Left renal cortex interstitium (tissue), 4 donors: ENCODE data around the gene CYP21A2. TPM values are rescaled to one million over a fixed set of nuclear protein-coding genes. Genes with fewer than 3 reads are reported as not detected.

Source experiments
- DNase-seq, 4 donors: peaks; one replicate each; pipeline ENCODE4 v3.0.0-alpha.2; 2013; ENCODE audit warnings: low read depth in 4 of 4, low spot score in 2 of 4, missing footprints in 1 of 4
- polyA plus RNA-seq, 4 donors: library from polyadenylated mRNA; unstranded; fragments of 120-200 nt; gene quantifications; one replicate each; pipeline ENCODE4 v1.2.1, GENCODE V29; 2013; ENCODE audit not compliant: insufficient read length in 4 of 4

The CYP21A2 gene
- polyA plus RNA-seq, 4 donors: 0.61 to 1.4 (median 1.1) TPM

DNA sequence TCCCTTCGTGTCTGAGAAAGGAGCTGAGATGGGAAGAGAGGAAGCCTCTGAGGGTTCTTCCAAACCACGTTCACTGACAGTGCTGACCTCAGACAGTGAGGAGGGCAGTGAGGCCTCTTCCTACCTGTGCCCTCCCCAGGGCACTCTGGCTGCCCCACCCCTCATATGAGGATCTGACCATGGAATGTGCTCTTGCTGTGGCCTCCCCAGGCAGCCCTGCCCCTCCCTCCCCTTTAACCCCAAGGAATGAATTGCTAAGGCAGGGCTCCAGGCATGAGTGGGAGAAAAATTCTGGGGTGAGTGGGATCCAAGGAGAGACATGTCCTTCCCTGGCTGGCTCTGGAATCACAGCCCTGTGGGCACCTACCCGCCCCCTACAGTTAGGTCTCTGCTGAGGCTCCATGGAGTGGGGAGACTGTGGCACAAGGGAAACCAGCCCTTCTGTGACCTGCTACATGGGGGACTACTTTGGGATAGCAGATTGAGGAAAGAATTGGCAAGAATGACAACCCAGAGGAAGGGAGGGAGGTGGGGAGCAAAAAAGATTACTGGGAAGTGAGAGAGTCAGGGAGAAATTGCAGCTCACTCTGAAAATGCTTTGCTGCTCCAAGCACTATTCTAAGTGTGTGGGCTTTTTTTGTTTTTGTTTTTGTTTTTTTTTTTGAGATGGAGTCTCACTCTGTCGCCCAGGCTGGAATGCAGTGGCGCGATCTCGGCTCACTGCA is 41.5 kb downstream of the CYP21A2 start:
- no peak for DNase-seq

DNA sequence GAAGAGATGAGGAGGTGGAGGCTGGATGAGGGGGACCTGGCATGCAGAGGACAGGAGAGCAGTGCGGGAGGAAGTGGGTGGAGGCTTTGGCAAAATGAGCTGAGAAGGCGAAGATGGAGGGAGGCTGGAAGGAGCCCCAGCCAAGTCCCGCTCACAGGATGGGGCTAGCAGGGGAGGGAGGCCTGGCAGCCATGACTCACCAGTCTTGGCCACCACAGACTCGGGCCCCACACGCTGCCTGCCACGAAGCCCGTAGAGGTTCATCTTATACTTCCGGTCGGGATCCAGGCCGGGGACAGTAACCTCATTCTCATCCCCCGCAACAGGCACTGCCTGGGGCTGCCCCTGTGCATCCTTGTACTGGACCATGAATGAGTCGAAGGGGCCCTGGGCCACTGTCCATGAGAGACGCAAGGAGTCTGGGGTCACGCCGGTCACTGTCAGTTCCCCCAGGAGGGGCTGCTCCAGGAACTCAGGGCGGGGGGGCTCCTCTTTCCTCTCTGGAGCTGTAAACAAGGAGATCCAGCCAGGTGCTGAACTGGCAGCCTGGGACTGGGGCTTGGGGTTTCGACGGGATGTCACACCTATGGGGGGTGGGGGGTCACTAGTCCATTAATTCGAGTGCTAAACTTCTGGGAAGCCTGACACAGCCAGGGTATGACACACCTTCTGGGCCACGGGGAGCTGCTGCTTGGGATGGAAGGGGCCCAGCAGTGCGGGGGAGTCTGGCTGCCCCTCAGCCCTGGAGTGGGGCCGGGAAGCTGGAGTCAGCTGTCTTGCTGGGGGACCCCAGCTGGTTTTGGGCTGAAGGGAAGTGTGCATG is 43.2 kb downstream of the CYP21A2 start:
- DNase-seq: no peak

DNA sequence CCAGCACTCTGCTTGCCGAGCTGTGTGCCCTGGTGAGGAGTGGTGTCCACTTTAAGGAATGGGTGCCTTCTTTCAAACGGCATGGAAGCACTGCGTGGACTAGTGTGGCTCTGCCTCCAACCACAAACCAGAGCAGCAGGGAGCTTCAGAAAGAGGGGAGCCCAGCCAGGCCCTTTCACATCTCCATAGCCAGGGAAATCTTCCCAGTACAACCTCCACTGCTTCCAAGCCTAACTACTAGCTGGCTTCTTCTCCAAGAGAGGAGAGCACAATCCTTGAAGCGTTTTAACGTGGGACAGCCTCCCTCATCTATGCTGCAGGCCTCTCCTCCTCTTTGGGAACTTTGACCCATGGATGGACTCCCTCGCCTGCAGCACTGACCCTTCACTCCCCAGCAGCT is 44.3 kb downstream of the CYP21A2 start:
- DNase-seq: no peak

DNA sequence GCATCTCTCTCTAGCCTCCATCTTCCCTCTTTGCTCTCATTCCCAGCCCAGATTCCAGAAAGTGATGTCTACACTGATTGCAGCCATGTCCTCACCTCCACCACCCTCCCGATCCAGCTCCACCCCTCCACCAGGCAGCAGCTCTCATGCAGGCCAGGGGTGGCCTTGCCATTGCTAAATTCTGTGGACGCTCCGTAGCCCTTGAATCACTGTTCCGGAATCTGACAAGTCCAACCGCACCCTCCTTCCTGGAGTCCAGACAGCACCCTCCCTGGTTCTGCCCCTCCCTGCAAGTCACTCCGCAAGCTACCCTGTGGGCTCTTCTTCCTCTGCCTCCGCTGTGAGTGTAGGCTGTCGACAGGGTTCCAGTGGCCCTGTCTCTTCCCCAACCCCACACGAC is 44.7 kb downstream of the CYP21A2 start:
- DNase-seq: no peak

DNA sequence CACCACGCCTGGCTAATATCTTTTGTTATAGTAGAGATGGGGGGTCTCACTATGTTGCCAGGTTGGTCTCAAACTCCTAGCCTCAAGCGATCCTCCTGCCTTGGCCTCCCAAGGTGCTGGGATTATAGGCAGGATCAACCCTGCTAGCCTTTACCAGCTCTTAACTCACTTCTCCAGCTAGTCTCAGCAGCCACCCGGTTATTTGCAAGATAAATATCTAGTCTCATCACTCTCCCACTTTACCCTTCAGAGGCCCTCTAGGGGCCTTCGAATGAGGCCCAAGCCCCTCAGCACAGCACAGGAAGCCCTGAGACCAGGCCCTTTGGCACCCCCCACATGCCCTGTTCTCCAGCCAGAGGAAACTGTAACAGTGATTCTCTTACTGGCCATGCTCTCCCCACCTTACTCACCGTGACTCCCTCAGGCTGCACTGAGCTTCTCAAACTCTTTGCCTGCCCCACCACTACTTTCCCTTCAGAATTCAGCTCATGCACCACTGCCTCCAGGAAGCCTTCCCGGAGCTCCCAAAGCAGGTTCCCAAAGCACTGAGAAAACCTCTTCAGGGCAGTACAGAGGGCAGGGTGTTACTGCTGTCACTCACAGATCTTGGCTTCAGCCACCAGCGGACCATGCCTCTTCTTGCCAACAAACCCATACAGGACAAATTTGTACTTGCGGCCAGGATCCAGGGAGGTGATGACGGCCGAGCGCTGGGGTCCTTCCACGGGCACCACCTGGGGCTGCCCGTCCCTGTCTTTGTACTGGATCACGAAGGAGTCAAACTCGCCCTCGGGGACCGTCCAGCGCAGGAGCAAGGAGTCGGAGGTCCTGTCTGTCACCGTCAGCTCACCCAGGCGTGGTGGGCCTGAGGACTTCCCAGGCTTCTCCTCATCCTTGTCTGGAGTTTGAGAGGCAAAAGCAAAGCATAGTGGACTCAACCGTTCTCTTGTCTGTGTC is 45.9 kb downstream of the CYP21A2 start:
- no peak for DNase-seq

DNA sequence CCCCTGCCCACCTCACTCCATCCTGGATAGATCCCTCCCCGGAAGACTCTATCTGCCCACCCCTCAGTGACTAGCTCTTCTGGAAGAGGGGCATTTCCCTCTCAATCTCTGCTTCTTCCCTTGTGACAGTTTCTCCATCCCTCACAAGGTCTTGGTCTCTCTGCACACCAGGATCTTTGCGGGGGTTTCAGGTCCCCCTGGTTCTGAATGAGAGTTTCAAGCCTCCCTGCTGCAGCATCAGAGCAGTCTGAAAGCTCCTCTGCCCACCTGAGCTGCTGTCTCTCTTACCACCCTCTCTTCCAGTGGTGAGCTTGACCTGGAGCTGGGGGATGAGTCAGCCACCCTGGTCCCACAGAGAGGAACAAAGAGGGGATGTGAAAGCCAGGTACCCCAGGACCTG is 46.6 kb downstream of the CYP21A2 start:
- no peak for DNase-seq

DNA sequence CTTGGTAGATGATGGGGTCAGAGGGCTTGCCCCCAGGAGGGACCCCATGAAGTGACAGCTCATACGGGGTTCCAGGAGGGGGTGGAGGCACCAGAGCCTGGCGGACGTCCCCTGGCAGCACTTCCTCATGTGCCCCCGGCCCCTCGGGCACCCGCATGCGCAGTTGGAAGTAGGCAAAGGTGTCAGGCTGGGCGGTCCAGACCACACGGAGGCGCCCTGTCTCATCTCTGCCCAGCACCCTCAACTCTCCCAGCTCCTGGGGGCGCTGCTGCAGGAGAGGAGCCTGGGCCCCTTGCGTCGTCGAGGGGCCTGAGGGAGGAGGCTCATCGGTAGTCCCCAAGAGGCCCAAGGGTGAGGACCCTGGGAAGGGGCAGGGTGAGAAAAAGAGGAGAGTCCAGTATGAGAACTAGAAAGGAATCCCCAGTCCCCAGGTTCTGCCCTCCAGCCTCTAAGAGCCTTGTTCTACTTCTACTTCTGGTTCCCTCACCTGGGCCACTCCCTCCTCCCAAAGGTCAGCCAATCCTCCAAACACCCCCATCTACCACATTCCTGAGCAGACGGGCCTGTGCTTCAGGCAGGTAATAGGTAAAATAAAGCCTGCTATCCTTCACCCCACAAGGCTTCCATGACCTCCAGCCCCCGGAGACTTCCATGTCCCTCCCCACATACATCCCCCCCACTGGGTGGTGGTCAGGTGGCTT is 47.7 kb downstream of the CYP21A2 start:
- DNase-seq: no peak

DNA sequence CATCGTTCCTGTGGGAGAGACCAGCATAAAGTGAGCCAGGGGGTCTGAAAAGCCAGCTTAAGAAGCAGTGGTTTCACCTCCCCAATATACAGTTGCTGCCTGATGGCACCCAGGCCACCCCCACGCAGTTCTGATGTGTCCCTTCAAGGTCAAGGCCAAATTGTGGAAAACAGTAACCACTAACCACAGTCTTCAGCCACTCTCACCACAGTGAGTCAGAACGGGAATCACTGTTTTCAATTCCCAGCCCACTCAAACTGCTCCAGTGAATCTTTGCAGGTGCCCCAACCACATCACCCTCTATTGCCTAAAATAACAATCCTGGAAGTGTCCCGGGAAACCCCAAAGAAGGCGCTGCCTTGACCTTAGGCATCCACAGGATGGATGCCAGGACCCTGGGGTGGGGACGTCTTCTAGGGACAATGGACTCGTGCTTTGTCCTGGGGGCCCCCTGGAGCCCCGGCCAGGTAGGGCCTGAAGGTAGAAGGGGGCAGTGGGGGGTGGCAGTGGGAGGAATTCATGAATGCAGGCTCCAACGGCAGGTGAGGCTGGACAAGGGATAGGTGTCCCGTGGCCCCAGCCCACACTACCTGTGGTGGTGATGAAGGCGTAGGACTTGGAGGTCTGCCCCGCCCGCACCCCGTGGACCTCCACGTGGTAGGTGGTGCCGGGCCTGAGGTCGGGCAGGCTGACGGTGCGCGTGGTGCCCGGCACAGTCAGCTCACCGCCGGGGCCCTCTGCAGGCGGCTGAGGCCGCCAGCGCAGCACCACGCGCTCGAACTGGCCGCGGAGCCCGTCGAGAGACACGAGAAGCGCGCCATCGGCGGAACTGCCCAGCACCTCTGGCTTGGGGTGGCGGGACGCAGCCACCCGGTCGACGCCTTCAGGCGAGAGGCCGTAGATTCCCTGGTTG is 48.7 kb downstream of the CYP21A2 start:
- DNase-seq: no peak

DNA sequence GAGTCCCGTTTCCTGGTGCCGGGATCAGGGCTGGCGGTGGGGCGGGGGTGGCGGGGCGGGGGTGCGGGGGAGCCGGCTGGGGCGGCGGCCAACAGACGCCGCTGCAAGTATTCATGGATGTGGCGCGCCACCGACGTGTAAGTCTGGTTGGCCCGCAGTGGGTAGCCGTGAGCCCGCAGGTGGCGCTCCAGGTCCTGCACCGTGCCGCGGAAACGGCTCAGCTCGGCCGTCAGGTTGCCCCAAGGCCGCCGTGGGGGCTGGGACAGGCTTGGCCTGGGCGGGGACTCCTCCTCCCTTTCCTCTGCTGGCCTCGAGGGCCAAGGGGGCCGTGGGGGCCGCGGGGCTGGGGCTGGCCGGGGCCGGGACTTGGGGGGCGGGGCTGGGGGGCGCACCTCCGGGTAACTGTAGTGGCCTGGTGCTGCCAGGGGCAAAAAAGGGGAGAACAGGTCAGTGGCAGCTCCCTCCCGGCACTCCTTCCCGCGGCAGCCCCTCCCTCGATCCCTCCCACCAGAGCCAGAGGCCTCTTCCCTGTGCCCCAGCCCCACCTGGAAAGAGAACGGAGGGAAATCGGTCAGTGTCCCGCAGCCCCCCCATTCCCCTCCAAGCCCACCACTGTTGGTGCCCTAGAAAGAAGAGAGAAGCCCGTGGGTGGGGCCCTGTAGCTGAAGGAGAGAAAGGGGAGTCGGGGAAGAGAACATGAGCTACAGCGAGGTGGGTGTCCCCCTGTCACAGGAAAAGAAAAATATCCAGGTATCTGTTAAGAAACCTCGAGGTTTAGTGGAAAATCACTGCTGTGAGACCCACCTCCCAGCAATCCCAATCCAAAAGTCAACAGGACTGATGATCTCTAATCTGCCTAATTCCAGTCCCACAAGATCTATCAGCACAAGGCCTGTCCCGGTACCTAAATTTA is 49.6 kb downstream of the CYP21A2 start:
- peak in 1 of 4 donors; percentile 50 for DNase-seq

DNA sequence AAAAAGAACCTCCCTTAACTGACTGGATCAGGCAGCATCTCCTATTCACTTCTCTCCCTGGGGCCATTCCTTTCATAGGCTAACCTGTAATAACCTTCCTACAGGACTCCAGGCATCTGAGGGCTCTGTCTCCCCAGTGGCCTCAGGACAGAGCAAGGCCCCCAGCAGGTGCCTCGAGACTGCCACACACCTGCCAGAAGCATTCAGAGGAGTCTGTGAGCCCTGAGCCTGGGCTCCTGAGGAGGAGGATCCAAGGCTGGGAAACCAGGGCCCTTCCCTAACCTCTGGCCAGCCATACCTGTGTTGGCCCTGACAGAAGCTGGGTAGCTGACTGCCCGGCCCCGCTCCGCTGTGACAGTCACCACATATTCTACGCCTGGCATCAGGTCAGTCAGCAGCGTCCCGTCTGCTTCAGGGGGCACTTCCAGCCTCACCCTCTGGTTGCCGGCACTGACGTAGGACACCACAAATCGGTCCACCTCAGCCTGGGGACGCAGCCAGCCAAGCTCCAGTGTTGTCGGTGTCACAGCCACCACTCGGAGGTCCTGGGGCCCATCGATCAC is 50.4 kb downstream of the CYP21A2 start:
- no peak for DNase-seq

DNA sequence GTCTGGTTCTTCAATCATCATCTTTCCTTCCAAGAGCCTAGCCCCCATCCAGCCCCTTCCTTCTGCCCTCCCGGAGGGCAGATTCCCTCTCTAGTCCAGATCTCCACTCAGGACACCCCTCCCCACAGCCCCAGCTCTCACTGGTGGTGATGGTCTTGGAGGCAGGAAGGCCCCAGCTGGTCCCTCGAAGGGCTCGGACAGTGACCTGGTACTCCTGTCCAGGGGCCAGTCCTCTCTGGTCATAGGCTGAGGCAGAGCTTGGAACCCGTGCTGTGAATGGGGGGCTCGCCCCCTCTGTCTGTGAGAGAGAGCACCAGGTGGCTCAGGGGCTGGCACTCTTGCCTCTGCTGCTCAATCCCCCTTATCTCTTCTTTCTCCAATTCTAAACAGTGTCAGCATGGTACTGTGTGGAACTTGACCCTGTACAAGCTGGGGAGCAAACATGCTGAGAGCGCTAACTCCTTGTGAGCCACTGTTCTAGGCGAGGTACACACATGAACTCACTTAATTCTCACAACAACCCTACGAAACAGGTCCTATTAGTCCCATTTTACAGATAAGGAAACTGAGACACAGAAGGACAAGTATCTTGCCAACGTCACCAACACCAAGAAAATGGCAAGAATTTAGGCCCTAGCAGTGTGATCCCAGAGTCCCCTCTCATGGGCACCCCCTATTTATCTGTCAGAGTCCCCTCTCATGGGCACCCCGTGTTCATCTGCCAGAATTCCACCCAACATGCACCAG is 51.0 kb downstream of the CYP21A2 start:
- DNase-seq: no peak

Other genes with a start within 250 kb of the CYP21A2 start
- 10 to 100 TPM; 51.9 to 64.8 (median 55.2) TPM for gene VARS1, start 242.7 kb upstream of the CYP21A2 start, polyA plus RNA-seq
- gene LSM2, start 231.4 kb upstream of the CYP21A2 start, polyA plus RNA-seq: 10 to 100 TPM; 80.4 to 88.0 (median 84.9) TPM
- gene HSPA1L, start 223.1 kb upstream of the CYP21A2 start, polyA plus RNA-seq: 1 to 10 TPM; 3.6 to 4.2 (median 3.8) TPM
- gene HSPA1A, start 222.9 kb upstream of the CYP21A2 start, polyA plus RNA-seq: 100 to 1,000 TPM in 3 of 4 donors, 10 to 100 TPM in 1; 92.5 to 123 (median 116) TPM
- 100 to 1,000 TPM; 128 to 169 (median 155) TPM for gene HSPA1B, start 210.7 kb upstream of the CYP21A2 start, polyA plus RNA-seq
- gene NEU1, start 175.6 kb upstream of the CYP21A2 start, polyA plus RNA-seq: 10 to 100 TPM; 72.1 to 78.2 (median 75.1) TPM
- gene SLC44A4, start 159.4 kb upstream of the CYP21A2 start, polyA plus RNA-seq: 10 to 100 TPM; 37.2 to 57.4 (median 46.1) TPM
- 100 to 1,000 TPM in 1 of 4 donors, 10 to 100 TPM in 3; 65.6 to 111 (median 86.8) TPM for gene EHMT2, start 140.7 kb upstream of the CYP21A2 start, polyA plus RNA-seq
- gene ZBTB12, start 136.3 kb upstream of the CYP21A2 start, polyA plus RNA-seq: 10 to 100 TPM; 22.4 to 35.3 (median 26.9) TPM
- 1 to 10 TPM; 3.1 to 4.1 (median 3.7) TPM for gene C2, start 110.7 kb upstream of the CYP21A2 start, polyA plus RNA-seq
- 10 to 100 TPM in 1 of 4 donors, 1 to 10 TPM in 3; 6.5 to 22.2 (median 7.1) TPM for gene CFB, start 92.3 kb upstream of the CYP21A2 start, polyA plus RNA-seq
- 100 to 1,000 TPM in 1 of 4 donors, 10 to 100 TPM in 3; 88.5 to 105 (median 91.7) TPM for gene NELFE, start 79.4 kb upstream of the CYP21A2 start, polyA plus RNA-seq
- 10 to 100 TPM; 36.4 to 56.9 (median 45.8) TPM for gene SKIC2, start 79.2 kb upstream of the CYP21A2 start, polyA plus RNA-seq
- 10 to 100 TPM; 22.9 to 42.2 (median 32.9) TPM for gene DXO, start 66.3 kb upstream of the CYP21A2 start, polyA plus RNA-seq
- gene C4A, start 56.4 kb upstream of the CYP21A2 start, polyA plus RNA-seq: 10 to 100 TPM; 11.9 to 24.1 (median 15.8) TPM
- 10 to 100 TPM; 10.7 to 24.8 (median 17.0) TPM for gene C4B, start 23.6 kb upstream of the CYP21A2 start, polyA plus RNA-seq
- 1 to 10 TPM; 2.7 to 4.9 (median 4.9) TPM for gene TNXB, start 70.9 kb downstream of the CYP21A2 start, polyA plus RNA-seq
- 100 to 1,000 TPM in 1 of 4 donors, 10 to 100 TPM in 3; 88.4 to 123 (median 95.4) TPM for gene ATF6B, start 89.8 kb downstream of the CYP21A2 start, polyA plus RNA-seq
- gene FKBPL, start 91.9 kb downstream of the CYP21A2 start, polyA plus RNA-seq: 1 to 10 TPM; 6.3 to 9.6 (median 7.7) TPM
- 1 to 10 TPM; 2.2 to 4.4 (median 3.1) TPM for gene PRRT1, start 113.5 kb downstream of the CYP21A2 start, polyA plus RNA-seq
- 10 to 100 TPM; 27.9 to 50.9 (median 36.7) TPM for gene PPT2, start 115.7 kb downstream of the CYP21A2 start, polyA plus RNA-seq
- gene EGFL8, start 126.2 kb downstream of the CYP21A2 start, polyA plus RNA-seq: 10 to 100 TPM; 12.0 to 46.0 (median 32.2) TPM
- gene AGPAT1, start 137.7 kb downstream of the CYP21A2 start, polyA plus RNA-seq: 100 to 1,000 TPM in 3 of 4 donors, 10 to 100 TPM in 1; 93.4 to 114 (median 104) TPM
- gene RNF5, start 140.0 kb downstream of the CYP21A2 start, polyA plus RNA-seq: 100 to 1,000 TPM in 3 of 4 donors, 10 to 100 TPM in 1; 95.7 to 113 (median 106) TPM
- 10 to 100 TPM; 10.8 to 37.0 (median 20.3) TPM for gene AGER, start 145.8 kb downstream of the CYP21A2 start, polyA plus RNA-seq
- gene PBX2, start 151.8 kb downstream of the CYP21A2 start, polyA plus RNA-seq: 100 to 1,000 TPM; 150 to 221 (median 179) TPM
- 10 to 100 TPM in 3 of 4 donors, 1 to 10 TPM in 1; 9.5 to 12.0 (median 11.3) TPM for gene GPSM3, start 154.2 kb downstream of the CYP21A2 start, polyA plus RNA-seq
- gene NOTCH4, start 185.7 kb downstream of the CYP21A2 start, polyA plus RNA-seq: 10 to 100 TPM; 14.9 to 30.8 (median 18.4) TPM